GF-D8 (cell line): ENCODE results near the gene CBR1.
"Not testable (repeated sequence)": the region's sequence is repeated elsewhere in the genome, so short reads cannot be mapped to it uniquely, and the experiment has no call there.

Experiments used
- DNase-seq: peaks from one replicate; lab custom pipeline; 2025; lab: John Stamatoyannopoulos, UW

CBR1 gene

DNA sequence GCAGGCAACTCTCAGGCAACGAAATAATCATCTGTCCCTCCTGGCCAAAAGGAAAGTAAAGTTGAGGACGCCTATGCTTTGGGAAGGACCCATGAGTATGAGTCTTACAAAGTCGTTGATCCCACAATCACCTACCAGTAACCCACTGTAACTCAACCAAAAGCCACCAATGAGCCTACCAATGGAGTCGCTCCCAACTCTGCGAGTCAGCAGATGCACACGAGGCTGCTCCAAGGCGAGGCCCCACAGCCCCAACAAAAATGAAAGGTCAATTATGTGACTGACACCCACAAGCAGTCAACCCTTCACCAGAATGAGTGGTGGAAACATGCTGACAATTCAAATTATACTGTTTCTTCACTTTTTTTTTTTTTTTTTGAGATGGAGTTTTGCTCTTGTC is 21.5 kb upstream of the CBR1 start:
- DNase-seq: no peak

DNA sequence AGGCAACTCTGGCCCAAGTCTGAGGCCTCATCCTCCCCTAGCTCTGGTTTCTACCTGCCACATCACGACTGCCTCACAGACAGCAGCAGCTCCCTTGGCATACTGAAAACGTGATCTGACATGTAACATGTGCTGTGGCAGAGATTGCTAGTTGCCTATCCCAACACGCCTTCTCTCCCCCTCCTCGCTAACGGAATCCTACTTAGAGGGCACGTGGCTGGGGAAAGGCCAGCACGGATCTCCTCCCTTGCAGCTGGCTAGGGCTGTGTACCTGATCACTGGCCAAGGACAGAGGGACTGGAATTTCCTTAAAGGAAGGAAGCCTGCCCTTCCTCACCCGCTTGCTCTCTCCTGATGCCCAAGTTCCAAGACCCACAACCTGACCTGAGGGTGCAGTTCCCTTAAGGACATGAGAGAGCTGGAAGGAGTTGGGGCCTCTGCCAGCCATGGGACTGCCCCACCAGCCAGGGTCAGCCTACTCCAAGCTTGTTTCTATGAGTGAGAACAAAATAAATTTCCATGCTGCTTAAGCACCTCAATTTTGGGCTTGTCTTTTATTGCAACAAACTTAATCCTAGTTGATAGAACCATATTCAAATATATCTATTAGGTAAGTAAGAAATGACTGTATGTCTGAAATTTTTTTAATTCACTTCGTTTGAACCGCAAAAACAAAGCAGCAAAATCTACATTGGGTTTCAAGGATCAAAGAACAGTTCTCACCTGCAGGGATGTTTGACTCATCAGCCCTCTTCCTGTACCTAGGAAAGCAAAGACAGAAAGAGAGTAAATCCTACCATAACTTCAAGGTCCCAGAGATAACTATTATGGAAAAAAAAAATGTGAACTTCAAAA is 16.7 kb upstream of the CBR1 start:
- no peak for DNase-seq

DNA sequence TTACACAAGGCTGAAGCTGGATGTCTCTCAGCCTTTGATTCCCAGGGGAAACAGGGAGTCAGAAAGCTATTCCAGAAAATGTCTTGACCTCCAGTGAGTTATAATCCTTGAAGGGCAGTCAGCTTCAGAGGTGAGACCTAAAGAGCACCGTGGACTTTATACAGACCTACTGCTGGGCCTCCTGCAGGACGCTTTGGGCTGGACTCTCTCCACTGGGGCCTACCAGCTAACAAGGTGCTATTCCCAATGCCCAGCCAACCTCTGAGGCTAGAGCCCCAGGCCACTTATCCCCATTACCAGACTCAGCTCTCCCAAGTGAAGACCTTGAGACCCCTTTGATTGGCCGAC is 16.1 kb upstream of the CBR1 start:
- no peak for DNase-seq

DNA sequence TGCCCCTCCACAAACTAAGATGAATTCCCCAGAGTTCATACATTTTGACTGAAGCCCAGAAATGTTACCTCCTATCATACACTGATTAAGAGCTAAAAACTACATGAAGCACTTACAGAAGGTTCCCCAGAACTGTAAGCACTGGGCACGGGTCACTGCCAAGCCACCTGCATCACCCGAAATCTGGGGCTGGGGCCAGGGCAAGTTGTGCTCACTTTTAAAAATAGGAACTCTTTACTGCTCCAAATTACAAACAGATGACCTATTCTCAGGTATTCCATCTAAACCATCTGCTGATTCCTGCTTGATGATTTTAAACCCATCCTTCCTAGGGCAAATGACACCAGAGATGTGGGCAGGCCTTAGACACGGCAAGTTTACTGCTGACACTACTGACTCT is 14.3 kb upstream of the CBR1 start:
- no peak for DNase-seq

DNA sequence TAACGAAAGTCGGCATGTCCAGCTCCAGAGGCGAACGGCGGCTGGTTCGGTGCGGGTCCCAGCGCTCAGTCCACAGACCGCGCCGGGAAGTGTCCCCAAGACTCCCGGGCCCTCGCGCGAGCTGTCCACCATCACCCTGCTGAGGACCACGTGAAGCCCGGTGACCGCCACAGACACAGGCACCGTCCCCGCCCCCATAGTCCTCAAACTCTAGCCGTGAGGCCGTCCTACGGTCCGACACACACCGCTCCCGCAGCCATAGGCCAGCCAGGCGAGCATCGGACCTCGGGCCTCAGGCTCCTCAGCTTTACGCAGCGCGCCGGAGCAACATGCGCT is 10.0 kb upstream of the CBR1 start:
- DNase-seq: no peak

DNA sequence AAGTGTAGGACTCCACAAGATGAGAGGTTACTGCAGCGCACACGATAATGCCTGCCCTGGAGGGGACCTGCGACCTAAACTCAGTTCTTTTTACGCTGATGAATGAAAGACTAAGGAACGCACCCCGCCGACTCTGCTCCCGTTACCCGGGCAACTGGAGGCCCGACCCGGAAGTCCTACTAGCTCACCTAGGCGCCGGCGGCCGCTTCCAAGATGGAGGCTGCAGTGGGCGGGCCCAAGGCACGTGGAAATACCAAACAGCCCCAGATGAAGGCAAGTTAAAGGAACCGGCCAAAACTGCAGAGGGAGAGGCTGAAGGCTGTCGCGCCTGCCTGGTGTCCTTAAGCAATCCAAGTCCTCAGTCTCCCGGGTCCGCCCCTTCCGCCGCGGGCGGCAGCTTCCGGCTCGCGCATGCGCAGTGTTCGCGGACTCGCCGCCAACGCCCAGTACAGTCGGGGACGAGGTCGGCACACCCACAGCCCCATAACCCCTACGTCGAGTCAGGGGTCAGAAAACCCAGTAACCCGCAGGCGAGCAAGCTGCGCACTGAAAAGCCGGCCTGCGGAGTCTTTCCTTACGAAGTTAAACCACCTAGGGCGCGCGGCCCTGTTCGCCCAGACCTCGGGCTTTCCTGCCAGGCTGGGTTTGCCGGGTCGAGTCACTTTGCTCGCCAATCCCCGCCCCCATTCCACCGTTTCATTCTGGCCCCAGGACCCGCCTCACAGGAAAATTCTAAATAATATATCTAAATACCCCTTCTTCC is 9.5 kb upstream of the CBR1 start, which contains the start of gene SETD4:
Gene SETD4, minus strand, starts transcription at position 368 of the 763 bp plus-strand sequence. CDS start 1,638 bp downstream, outside the sequence.
- peak; percentile 95 for DNase-seq

DNA sequence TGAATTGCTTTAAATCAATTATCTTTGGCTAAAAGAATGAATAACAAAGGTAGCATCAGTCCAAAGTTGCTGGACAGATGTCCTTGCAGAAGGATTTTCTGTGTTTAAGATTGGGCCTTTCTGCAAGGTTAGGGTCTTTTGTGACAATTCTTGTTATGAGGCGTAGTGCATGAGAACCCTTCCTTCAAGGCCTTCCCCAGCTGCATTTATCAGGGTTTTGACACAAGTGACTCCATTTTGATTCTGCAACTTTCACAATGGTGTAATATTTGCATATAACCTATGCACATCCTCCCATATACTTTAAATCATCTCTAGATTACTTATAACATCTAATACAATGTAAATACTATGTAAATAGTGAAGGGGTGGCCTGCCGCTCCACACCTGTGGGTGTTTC is 8.4 kb upstream of the CBR1 start:
- no peak for DNase-seq

DNA sequence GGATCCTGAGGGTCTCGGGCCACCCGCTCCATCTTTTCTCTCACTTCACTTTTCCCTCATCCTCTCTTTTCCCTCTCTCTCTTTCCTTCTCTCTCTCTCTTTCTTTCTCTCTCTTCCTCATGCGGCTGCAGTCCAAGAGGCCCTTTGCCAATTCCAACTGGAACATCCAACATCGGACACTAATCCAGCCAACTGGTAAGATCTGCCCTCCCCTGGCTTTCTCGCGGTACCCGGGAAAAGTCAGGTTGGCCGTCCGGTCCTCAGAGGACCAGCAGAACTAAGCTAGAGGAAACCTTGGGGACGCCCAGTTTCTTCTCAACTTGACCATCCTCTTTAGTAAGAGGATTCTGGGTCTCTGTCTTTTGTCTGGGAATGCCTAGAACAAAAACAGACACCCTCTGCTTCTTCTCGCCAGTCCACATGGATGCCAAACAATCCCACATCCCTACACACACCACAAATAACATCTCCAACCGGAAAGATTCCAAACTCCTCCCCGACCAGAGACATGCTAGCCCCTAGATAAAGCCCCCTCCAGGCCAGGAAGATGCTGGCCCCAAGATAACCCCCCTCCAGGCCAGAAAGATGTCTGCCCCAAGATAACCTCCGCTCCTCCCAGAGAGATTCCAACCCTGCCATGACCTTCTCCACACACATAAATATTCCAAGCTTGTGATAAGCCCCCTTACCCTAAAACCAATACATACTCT is 6.3 kb upstream of the CBR1 start:
- DNase-seq: no peak

DNA sequence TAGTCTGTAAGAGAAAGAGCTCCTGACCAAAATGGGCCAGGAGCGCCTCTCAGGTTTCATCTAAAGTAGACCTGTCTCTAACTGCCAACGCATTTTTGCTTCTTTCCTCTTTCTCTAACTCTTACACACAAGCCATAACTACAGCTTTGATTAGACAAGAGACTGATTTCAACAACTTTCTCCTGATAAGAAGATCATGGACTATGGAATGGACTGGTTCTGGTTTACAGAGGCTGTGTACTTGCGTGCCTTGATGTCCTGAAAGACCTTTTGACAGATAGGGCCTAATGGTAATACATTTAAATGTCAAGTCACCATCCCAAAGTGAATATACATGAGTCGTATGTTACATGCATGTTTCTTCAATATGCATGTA is 5.8 kb upstream of the CBR1 start:
- DNase-seq: no peak

DNA sequence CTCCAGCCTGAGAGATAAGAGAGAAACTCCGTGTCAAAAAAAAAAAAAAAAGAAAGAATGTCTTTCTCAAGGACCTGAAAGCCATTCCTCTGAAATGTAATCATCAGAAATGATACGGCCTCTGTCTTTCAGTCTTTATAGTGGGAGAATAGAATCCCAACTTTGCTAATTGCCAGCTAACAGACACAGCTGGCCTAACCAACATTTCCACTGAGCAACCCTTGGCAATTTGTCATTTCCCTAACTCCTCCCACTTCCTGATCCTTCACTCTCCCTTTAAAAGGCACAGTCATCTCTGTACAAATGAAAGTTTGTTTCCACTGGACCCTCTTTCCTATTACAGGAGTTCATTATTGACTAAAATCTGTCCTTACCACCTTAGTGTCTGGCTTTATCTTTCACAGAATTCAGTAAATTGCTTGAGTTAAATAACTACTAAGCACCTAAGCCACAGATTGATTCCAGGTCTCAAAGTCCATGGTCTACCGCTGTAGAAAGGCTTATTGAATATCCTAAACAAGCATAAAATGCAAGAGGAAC is 4.3 kb upstream of the CBR1 start:
- peak; percentile 20 for DNase-seq

DNA sequence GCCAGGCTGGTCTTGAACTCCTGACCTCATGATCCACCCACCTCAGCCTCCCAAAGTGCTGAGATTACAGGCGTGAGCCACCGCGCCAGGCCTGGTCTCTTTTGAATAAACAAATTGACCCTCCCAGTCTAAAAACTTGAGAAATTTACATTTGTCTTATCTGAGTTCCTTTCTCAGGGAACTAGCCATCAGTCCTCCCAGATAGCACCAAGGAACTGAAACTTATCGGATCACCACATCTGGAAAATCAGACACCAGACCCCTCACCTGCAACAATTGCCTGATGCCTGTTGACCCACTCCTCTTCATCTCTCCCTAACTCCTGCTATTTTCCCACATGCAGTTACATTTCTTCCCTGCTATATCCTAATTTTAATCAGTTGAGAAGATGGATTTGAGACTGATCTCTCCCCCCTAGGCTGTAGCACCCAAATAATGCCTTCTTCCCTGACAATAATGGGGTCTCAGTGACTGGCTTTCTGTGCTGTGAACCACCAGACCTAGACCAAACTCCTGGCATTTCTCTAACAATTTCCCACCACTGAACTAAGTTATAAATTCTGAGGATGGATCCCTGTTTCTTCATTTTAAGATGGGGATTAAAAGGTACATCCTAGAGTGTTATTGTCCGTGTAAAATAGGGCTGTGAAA is 951 bp upstream of the CBR1 start:
- DNase-seq: no peak

DNA sequence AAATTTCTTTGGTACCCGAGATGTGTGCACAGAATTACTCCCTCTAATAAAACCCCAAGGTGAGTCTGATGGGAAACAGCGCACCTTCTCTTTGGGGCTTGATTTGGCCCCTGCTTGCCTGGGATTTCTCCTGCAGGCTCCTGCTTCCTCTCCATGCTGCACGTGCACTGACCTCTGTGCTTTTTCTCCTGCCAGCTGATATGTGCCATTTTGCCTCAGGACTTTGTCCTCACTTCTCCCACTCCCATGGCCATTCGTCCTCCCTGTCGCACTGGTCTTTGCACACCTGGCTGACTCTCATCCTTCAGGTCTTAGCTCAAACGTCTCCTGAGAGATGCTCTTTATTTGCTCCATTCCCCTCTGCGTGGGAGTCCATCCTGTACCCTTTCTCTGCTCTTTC is 1.2 kb downstream of the CBR1 start:
- no peak for DNase-seq

DNA sequence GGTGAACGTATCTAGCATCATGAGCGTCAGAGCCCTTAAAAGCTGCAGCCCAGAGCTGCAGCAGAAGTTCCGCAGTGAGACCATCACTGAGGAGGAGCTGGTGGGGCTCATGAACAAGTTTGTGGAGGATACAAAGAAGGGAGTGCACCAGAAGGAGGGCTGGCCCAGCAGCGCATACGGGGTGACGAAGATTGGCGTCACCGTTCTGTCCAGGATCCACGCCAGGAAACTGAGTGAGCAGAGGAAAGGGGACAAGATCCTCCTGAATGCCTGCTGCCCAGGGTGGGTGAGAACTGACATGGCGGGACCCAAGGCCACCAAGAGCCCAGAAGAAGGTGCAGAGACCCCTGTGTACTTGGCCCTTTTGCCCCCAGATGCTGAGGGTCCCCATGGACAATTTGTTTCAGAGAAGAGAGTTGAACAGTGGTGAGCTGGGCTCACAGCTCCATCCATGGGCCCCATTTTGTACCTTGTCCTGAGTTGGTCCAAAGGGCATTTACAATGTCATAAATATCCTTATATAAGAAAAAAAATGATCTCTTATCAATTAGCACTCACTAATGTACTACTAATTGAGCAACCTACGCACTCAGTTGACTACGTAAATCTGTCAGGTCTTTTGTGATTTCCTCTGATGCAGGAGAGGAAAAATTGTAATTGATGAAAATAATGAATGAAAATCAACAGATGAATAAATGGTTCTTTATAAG is 2.8 kb downstream of the CBR1 start:
- DNase-seq: no peak

DNA sequence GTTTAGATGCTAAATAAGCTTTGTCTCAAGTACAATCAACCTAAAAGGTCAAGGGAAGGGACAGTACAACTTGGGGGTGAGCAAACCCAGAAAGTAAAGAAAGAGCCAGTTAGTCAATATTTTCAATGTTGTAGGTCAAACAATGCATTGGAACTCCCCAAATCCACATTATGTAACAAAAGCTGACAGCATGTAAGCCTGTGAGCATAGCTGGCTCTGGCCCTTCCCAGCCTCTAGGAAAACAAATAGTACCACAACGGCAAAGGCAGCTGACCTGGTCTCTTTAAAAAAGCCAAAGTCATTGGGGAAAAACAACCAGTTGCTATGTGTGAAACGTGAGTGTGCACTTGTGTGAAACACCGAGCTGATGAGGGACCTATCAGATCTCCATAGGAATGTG is 3.4 kb downstream of the CBR1 start:
- no peak for DNase-seq

DNA sequence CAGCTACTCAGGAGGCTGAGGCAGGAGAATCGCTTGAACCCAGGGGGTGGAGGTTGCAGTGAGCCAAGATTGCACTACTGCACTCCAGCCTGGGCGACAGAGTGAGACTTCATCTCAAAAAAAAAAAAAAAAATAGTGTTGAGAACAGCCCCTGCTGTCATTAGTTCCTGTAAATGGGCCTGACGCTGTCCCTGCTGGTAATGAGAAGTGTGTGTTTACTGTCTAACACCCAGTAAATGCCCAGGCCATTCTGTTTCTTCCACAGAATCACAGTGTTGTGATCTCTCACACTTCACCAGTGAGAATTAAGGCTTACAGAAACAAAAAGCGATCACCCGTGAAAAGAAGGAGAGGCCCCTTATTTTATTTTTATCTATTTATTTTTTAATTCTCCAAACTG is 4.1 kb downstream of the CBR1 start:
- DNase-seq: not testable (repeated sequence)

DNA sequence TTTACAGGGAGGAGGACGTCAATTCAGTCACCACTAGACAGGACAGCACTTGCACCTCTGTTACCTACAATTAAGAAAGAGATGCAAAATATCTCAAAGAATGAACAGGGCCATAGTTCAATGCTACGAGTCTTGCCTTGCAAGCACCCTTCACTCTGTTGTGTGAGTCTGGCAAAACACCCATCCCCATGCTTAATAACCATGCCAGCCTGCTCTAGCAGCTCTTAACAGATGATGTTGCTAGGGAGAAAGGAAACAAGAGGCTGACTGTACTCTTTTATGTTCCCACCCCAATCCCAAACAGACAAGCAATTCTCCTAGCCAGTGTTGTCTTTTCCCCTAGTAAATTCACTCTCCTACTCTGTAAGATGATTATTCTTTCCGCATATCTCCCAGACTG is 5.3 kb downstream of the CBR1 start:
- DNase-seq: no peak

DNA sequence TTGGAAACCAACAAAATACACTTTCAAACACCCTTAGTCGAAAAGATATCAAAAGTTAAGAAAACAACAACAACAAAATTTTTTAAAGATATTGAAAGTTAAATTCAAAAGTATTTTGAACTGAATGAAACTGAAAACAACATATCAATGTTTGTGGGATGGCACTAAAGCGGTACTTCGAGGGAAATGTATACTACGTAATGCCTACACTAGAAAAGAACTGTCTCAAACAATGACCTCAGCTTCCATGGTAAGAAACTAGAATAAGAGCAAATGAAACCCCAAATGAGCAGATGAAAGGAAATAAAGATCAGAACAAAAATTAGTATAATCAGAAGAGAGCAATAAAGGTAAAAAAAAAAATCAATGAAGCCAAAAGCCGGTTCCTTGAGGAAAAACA is 6.1 kb downstream of the CBR1 start:
- no peak for DNase-seq

DNA sequence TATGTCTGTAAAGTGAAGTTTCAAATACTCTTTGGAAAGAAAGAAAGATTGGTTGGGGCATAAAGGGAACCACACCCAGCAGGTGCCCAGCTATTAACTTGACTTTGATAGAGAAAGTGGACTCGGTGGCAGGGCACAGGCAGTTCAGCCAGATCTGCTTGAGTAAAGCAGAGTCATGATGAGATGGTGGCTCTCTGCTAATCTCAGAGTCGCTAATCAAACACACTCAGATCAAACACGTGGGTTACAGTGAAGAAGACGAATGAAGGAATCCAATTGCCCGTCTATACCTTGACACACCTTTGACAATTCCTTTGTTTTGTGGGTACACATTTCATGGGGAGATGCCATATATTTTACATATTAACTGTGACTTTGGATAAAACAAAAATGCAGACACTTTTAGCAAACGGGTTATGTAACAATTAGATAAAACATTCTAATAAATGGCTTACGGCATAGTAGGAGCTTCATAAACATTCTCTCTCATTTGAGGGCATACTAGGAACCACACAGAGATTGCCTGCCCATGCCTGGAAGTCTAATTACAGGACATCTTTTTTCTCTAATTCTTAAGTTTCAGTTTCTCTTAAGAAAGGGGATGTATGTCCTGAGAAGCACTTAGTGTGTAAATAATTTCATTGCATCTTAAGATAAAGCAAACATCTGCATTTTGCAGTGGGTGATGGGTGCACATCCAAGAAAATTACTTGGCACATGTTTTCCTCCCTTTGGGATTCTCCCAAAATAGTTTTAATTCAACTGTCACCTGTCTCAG is 7.2 kb downstream of the CBR1 start:
- DNase-seq: no peak

DNA sequence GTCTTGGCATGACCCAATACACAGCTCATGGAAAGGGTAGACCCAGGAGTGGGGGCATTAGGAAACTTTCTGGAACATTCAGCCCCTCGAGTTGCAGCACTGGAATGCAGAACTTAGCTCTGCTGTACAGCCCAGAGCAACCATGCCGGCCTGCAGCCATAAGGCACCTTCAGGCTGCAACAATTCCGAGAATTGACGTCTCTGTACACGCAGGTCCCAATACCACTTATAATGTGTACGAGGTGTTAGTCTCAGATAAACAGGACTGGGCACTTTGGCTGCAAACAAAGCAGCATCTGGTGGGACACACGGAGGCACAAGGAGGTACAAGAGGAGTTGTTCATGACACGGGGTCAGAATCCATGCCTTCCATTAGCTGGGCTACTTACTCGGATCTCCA is 7.9 kb downstream of the CBR1 start:
- DNase-seq: no peak

DNA sequence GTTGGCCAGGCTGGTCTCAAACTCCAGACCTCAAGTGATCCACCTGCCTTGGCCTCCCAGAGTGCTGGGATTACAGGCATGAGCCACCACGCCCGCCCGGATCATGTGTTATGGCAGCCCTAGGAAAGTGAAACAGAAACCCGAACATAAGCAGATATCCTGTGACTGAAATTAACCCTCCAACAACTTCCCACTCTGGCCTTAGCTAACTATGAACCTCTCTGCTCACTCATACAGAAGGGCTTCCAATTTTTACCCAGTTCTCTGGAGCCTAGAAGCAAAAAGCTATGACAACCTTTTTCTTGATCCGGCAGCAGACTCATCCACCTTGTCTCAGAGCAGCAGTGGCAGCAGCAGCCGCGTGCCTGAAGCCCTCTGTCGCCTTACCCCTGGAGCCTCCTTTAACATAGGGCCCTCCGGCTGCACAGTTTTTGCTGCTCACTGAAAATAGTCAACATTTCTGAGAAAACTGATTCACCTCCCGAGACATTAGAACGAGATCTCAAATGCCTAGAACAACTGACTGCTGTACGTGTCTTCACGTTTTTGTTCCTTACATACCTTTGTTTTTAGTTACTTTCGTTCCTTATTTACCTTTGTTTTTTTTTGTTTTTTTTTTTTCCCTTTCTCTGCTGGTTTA is 9.3 kb downstream of the CBR1 start:
- DNase-seq: peak; percentile 28
